K562 (cell line): ENCODE measurements around the gene IBTK. TPM values are rescaled to one million over a fixed set of nuclear protein-coding genes. Genes with fewer than 3 reads are reported as not detected.

Source experiments
- ATAC-seq: fragments of 200-7000 bp; cut with Tn5 transposase; 3 replicates; pipeline ENCODE4 v1.9.1; 2020; ENCODE audit warnings: moderate library complexity
- BruUV-seq: library from RNA; stranded (reverse); fragments of 400-500 nt; replicated peaks from 2 replicates; lab custom pipeline; 2021; lab: Mats Ljungman, UMichigan
- CTCF ChIA-PET: fragments of 300-600 bp; formaldehyde crosslinking; extraction: SDS; loops from one replicate; lab custom pipeline; 2021; ENCODE audit warnings: low intra/inter-chr PET ratio; lab: Yijun Ruan, JAX
- POLR2A ChIA-PET: fragments of 300-600, 350-650 bp; sonication (Branson Sonifier 250); formaldehyde crosslinking; extraction: SDS; loops from one replicate; lab custom pipeline; 2021; ENCODE audit warnings: antibody characterized with exemption, inconsistent platforms; lab: Yijun Ruan, JAX
- DNase-seq, 4 experiments: peaks; one replicate each; pipeline versions ENCODE4 v3.0.0 to v3.0.0-alpha.2; 2011 to 2018; ENCODE audit warnings: low spot score in 3 of 4, mixed read lengths in 3 of 4; ENCODE audit errors: extremely low read depth in 1 of 4
- FAIRE-seq: peaks from 2 replicates; lab custom pipeline; 2011; peaks lifted over from hg19 to GRCh38; lab: Jason Lieb, UNC
- H2AFZ ChIP-seq: 2 replicates; pipeline ENCODE4 v1.6.0; 2011; ENCODE audit warnings: low read depth, low read length, control low read depth, inconsistent platforms
- H3K27ac ChIP-seq: fragments of 200-600 bp; 3 replicates; pipeline ENCODE4 v1.8.0; 2011; ENCODE audit warnings: low read depth, mild to moderate bottlenecking, control low read depth, inconsistent platforms, low read length, moderate library complexity, mixed read lengths; ENCODE audit errors: extremely low read depth
- H3K27me3 ChIP-seq, 2 experiments: fragments of 300-600 bp in 1 of 2; 2 replicates in 1 of 2; 3 replicates in 1 of 2; pipeline versions ENCODE4 v1.6.0 to v1.8.0; 2011; ENCODE audit warnings: inconsistent platforms in 2 of 2, low read length in 2 of 2, mild to moderate bottlenecking in 1 of 2, mixed read lengths in 1 of 2, moderate library complexity in 1 of 2; ENCODE audit not compliant: control insufficient read depth in 2 of 2, insufficient read depth in 2 of 2
- H3K36me3 ChIP-seq: fragments of 300-600 bp; 3 replicates; pipeline ENCODE4 v1.8.0; 2011; ENCODE audit warnings: mild to moderate bottlenecking, low read length, inconsistent platforms; ENCODE audit not compliant: control insufficient read depth, insufficient read depth
- H3K4me1 ChIP-seq, 2 experiments: fragments of 200-600 bp in 1 of 2; replicated peaks in 1 of 2; 2 replicates in 1 of 2; 3 replicates in 1 of 2; pipeline versions ENCODE4 v1.5.1 to v1.8.0; 2011; ENCODE audit warnings: inconsistent platforms in 2 of 2, low read length in 2 of 2, mild to moderate bottlenecking in 1 of 2, mixed read lengths in 1 of 2, moderate library complexity in 1 of 2; ENCODE audit not compliant: control insufficient read depth in 2 of 2, insufficient read depth in 2 of 2
- H3K4me2 ChIP-seq: 2 replicates; pipeline ENCODE4 v1.6.1; 2011; ENCODE audit warnings: low read length, control low read depth, inconsistent platforms, mixed read lengths; ENCODE audit not compliant: insufficient read depth
- H3K4me3 ChIP-seq: fragments of 200-600 bp; sonication (generic), shearing (Covaris generic); 2 replicates; pipeline ENCODE4 v1.5.1; 2016; ENCODE audit warnings: control low read depth, inconsistent platforms
- H3K79me2 ChIP-seq: fragments of 200-600 bp; 3 replicates; pipeline ENCODE4 v1.8.0; 2011; ENCODE audit warnings: low read length, inconsistent platforms; ENCODE audit not compliant: control insufficient read depth, insufficient read depth
- H3K9ac ChIP-seq, 2 experiments: 2 replicates each; pipeline versions ENCODE4 v1.6.0 to v1.6.1; 2011; ENCODE audit warnings: low read depth in 2 of 2, low read length in 2 of 2, control low read depth in 1 of 2, inconsistent platforms in 1 of 2, mild to moderate bottlenecking in 1 of 2, mixed read lengths in 1 of 2; ENCODE audit not compliant: insufficient read depth in 1 of 2
- H3K9me1 ChIP-seq: one replicate; pipeline ENCODE4 v1.6.0; 2011; ENCODE audit warnings: inconsistent platforms, mild to moderate bottlenecking, low read length, moderate library complexity; ENCODE audit not compliant: control insufficient read depth, insufficient read depth
- H3K9me3 ChIP-seq: replicated peaks from 2 replicates; pipeline ENCODE4 v1.5.1; 2011; ENCODE audit warnings: low read depth, low read length, inconsistent platforms; ENCODE audit not compliant: control insufficient read depth, insufficient read depth
- H4K20me1 ChIP-seq: replicated peaks from 2 replicates; pipeline ENCODE4 v1.6.1; 2011; ENCODE audit warnings: low read length, inconsistent platforms, mixed read lengths; ENCODE audit not compliant: control insufficient read depth, insufficient read depth
- AFF1 ChIP-seq, 2 experiments: fragments of 450-650 bp; IDR thresholded peaks; 2 replicates each; pipeline ENCODE4 v1.6.1; 2018; ENCODE audit warnings: mild to moderate bottlenecking in 2 of 2, low read depth in 1 of 2; ENCODE audit not compliant: partially characterized antibody in 2 of 2
- ARID3B ChIP-seq: fragments of 250-450 bp; sonication (Bioruptor Pico); IDR thresholded peaks from 2 replicates; pipeline ENCODE4 v1.4.0; 2020; ENCODE audit warnings: borderline replicate concordance
- DDX20 ChIP-seq: fragments of 450-650 bp; IDR thresholded peaks from 2 replicates; pipeline ENCODE4 v1.6.1; 2016; ENCODE audit warnings: missing genetic modification characterization, low read depth, mild to moderate bottlenecking, missing compliant biosample characterization, moderate library complexity
- DLX4 ChIP-seq: fragments of 250-450 bp; sonication (Bioruptor Pico); IDR thresholded peaks from 2 replicates; pipeline ENCODE4 v1.6.1; 2021; ENCODE audit warnings: mild to moderate bottlenecking
- KLF6 ChIP-seq: fragments of 250-450 bp; sonication (Bioruptor Pico); IDR thresholded peaks from 2 replicates; pipeline ENCODE4 v1.4.0; 2020; ENCODE audit warnings: mild to moderate bottlenecking, moderate library complexity, borderline replicate concordance
- MAZ ChIP-seq, 2 experiments: fragments of 450-650 bp in 1 of 2; sonication (generic) in 1 of 2; formaldehyde crosslinking; IDR thresholded peaks in 1 of 2; conservative IDR thresholded peaks in 1 of 2; 2 replicates each; pipeline versions ENCODE4 v1.4.0 to v1.5.0; 2020; ENCODE audit warnings: mild to moderate bottlenecking in 1 of 2, missing genetic modification reagents in 1 of 2
- NFIC ChIP-seq: fragments of 450-650 bp; IDR thresholded peaks from 2 replicates; pipeline ENCODE4 v1.6.1; 2017; ENCODE audit warnings: mild to moderate bottlenecking, inconsistent platforms
- NFRKB ChIP-seq: fragments of 450-650 bp; IDR thresholded peaks from 2 replicates; pipeline ENCODE4 v1.6.1; 2016; ENCODE audit warnings: low read depth
- SIRT6 ChIP-seq: IDR thresholded peaks from one replicate; pipeline ENCODE4 v1.6.1; 2012; ENCODE audit warnings: low read depth, mild to moderate bottlenecking, control low read depth, inconsistent platforms, low read length, moderate library complexity
- ZNF282 ChIP-seq: sonication (generic); formaldehyde crosslinking; IDR thresholded peaks from 2 replicates; pipeline ENCODE4 v1.8.1; 2023; ENCODE audit warnings: missing genetic modification reagents
- ZNF639 ChIP-seq, 2 experiments: fragments of 200-800 bp in 1 of 2; sonication (Bioruptor generic) in 1 of 2; sonication (generic) in 1 of 2; formaldehyde crosslinking in 1 of 2; IDR thresholded peaks in 1 of 2; conservative IDR thresholded peaks in 1 of 2; 2 replicates each; pipeline versions ENCODE4 v1.5.0 to v1.6.1; 2016 to 2020; ENCODE audit warnings: missing compliant biosample characterization in 1 of 2, missing genetic modification characterization in 1 of 2, missing genetic modification reagents in 1 of 2
- WGBS: fragments of 100-300 bp; shearing (Covaris generic); methylation state at CpG from one replicate; pipeline ENCODE4 v1.1.6; 2016; ENCODE audit warnings: low coverage, mixed read lengths; ENCODE audit not compliant: insufficient coverage; ENCODE audit errors: missing lambda C conversion rate; 5-methylcytosine and 5-hydroxymethylcytosine counted together
- in situ Hi-C: fragments of 300-500 bp; cut with MboI; formaldehyde crosslinking; loops from 4 replicates; pipeline ENCODE4 v1.15.0; 2018; ENCODE audit warnings: inconsistent platforms, mixed read lengths
- intact Hi-C: fragments of 100-400 bp; cut with micrococcal nuclease; formaldehyde crosslinking; loops from 2 replicates; pipeline ENCODE4 v1.14.2; 2022
- polyA plus RNA-seq, 8 experiments: library from polyadenylated mRNA; depleted of rRNA in 4 of 8; stranded (reverse) in 5 of 8; unstranded in 3 of 8; fragments of >200 nt; fragmentation: Nextera tagmentation in 2 of 8; fragmentation: Illumina TruSeq in 1 of 8; extraction: Ambion mirVana in 2 of 8; extraction: Trizol in 1 of 8; gene quantifications; 2 replicates each; pipeline versions ENCODE4 v1.2.1 to v1.2.3, GENCODE V29; 2011 to 2014; ENCODE audit warnings: inconsistent platforms in 1 of 8, missing spikeins in 1 of 8
- total RNA-seq, 7 experiments: library from RNA; depleted of rRNA in 6 of 7; stranded (reverse); fragments of >200 nt in 6 of 7; fragmentation: Illumina TruSeq in 2 of 7; extraction: Trizol in 2 of 7; gene quantifications; 2 replicates each; pipeline versions ENCODE4 v1.2.1 to v1.2.3, GENCODE V29; 2011 to 2021; ENCODE audit warnings: low replicate concordance in 1 of 7
- TF ChIP-seq, protein P1 (sequence below): fragments of 450-650 bp; conservative IDR thresholded peaks from 2 replicates; pipeline ENCODE4 v1.6.1; 2016; ENCODE audit warnings: missing genetic modification characterization, low read depth, mild to moderate bottlenecking, missing compliant biosample characterization, moderate library complexity

The IBTK gene
- total and polyA plus RNA-seq, 9 of the 15 experiments (the other 6 are each of a cell fraction or from before 2014, with no cell fraction given) = 13.2 to 36.4 (median 21.8) TPM

DNA sequence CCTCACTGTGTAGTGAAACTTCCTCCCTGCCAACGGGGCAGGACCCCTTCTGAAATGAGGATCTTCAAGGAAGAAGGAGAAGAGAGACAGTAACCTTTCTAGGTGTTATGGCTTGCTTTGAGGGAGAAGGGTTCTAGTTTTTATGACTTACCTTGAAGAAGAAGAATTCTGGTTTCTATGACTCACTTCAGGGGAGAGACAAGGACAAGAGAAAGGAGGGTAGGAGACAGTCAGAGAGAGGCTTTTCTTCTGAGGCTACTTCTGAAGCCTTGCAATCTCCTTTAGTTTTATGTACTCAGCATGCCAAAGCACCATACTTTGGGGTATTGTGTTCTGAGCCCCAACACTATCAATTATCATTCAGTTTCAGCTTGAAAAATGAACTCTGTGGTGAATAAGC, 25.8 kb upstream of the IBTK start:
- Histone ChIP-seq H3K79me2 (no peaks in the 10 kb centered on the region), H3K27me3 (peaks cover 4 to 5% of the 10 kb centered on the region in 2 experiments; a peak in 2 of 5 replicates), H3K9ac (no peak overlapping the region), H3K4me2 (no peak overlapping the region), H3K9me3 (no peaks in the 10 kb centered on the region), H2AFZ (no peak overlapping the region), H3K4me3 (no peak overlapping the region), H3K36me3 (no peaks in the 10 kb centered on the region), H3K9me1 (no peaks in the 10 kb centered on the region), H3K27ac (no peak overlapping the region), H3K4me1 (no peaks in the 10 kb centered on the region), H4K20me1 (no peaks in the 10 kb centered on the region)
- ChIA-PET CTCF (no interaction called here), POLR2A (no interaction called here)
- intact Hi-C loops = loop anchor here (5.0 to 10.0 kb wide), 3 partner anchors 314 to 1242 kb away; partner anchors contain the start of gene PRSS35
- WGBS = 0% methylated on average over 1 of the region's 1 CpG
- ATAC-seq (peak; percentile 28; the same call in 1 of the 3 replicates), DNase-seq (no peak), FAIRE-seq (no peak)
- in situ Hi-C loops = no loop called here
- no TSS peak for BruUV-seq
- TF ChIP-seq AFF1 (IDR thresholded peaks at IDR 0.05; ENCODE audit: low read depth in 1 of 2, partially characterized antibody in 2 of 2) (no peak), DDX20 (tag) (no peak), DLX4 (no peak), ZNF639 (CRISPR knock-in tag; conservative IDR thresholded peaks at IDR 0.05 in 1 of 2, IDR thresholded peaks at IDR 0.05 in 1 of 2) (no peak), ZNF282 (no peak), MAZ (CRISPR knock-in tag; conservative IDR thresholded peaks at IDR 0.05 in 1 of 2, IDR thresholded peaks at IDR 0.05 in 1 of 2) (no peak), SIRT6 (no peak), NFIC (no peak), NFRKB (no peak), ARID3B (CRISPR knock-in tag) (no peak), KLF6 (CRISPR knock-in tag) (no peak)
- TF ChIP-seq, protein P1, sequence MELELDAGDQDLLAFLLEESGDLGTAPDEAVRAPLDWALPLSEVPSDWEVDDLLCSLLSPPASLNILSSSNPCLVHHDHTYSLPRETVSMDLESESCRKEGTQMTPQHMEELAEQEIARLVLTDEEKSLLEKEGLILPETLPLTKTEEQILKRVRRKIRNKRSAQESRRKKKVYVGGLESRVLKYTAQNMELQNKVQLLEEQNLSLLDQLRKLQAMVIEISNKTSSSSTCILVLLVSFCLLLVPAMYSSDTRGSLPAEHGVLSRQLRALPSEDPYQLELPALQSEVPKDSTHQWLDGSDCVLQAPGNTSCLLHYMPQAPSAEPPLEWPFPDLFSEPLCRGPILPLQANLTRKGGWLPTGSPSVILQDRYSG (tag) = no peak
